ENCODE data around the gene SGMS2. TPM values are rescaled to one million over a fixed set of nuclear protein-coding genes. Genes with fewer than 3 reads are reported as not detected.

Gene SGMS2
- total and polyA plus RNA-seq, 12 donors: 2.3 to 36.9 (median 25.2) TPM

DNA sequence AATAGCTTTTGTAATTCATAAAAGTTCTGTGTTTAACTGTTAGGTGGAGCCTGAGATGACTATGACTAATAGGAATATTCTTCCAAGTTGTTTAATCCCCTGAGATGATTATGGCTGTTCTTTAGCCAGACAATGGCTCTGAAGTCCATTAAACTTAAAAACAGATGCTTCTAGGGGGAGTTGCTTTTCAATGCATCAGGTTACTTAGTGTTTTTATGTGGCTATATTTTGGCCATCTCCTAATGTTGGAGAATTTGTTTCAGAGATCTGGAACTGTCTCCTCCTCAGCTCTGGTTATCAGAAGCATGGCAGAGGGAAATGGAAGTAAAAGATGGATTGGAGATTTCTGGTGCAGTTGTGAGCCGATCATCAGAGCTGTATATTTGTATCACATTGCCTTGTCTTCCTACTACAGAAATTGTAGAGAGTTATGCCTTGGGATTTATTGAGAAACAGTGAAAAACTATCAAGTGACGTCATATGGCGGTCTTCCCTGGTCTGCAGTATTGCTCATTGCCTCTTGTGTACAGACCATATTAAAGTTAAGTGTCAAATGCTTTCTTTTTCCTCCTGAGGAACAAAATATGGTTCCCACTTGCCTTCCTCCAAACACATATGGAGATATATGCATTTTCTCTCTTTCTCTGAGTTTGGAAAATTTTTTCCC, 29.8 kb downstream of the SGMS2 start:
- TF ChIP-seq, protein P1, sequence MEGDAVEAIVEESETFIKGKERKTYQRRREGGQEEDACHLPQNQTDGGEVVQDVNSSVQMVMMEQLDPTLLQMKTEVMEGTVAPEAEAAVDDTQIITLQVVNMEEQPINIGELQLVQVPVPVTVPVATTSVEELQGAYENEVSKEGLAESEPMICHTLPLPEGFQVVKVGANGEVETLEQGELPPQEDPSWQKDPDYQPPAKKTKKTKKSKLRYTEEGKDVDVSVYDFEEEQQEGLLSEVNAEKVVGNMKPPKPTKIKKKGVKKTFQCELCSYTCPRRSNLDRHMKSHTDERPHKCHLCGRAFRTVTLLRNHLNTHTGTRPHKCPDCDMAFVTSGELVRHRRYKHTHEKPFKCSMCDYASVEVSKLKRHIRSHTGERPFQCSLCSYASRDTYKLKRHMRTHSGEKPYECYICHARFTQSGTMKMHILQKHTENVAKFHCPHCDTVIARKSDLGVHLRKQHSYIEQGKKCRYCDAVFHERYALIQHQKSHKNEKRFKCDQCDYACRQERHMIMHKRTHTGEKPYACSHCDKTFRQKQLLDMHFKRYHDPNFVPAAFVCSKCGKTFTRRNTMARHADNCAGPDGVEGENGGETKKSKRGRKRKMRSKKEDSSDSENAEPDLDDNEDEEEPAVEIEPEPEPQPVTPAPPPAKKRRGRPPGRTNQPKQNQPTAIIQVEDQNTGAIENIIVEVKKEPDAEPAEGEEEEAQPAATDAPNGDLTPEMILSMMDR (IDR thresholded peaks at IDR 0.05): no peak
- Histone ChIP-seq H3K36me3 (peaks cover 0 to 8% (median 0%) of the 10 kb centered on the region in 9 donors), H3K27me3 (no peaks in the 10 kb centered on the region), H3K4me3 (peak overlapping the region in 6 of 10 donors; percentile 5 to 41 (median 27)), H3K4me1 (peaks cover 3 to 68% (median 40%) of the 10 kb centered on the region in 9 donors), H3K27ac (peak overlapping the region; percentile 31 to 90 (median 74)), H3K9me3 (no peaks in the 10 kb centered on the region)
- ATAC-seq (peak in 7 of 8 donors; percentile 54 to 82 (median 70)), DNase-seq (no peak)
- 72 to 81% methylated on average over 3 of the region's 3 CpGs for WGBS, 2 donors
- intact Hi-C loops (cut with DNase I): no loop called here

- Histone ChIP-seq H3K27me3 (no peaks in the 10 kb centered on the region), H3K27ac (peak overlapping the region in 8 of 10 donors; percentile 5 to 90 (median 78)), H3K36me3 (peaks cover 0 to 18% (median 0%) of the 10 kb centered on the region in 9 donors), H3K4me3 (no peak overlapping the region), H3K9me3 (no peaks in the 10 kb centered on the region), H3K4me1 (peaks cover 3 to 70% (median 40%) of the 10 kb centered on the region in 9 donors)
- 45 to 54% methylated on average over 3 of the region's 3 CpGs for WGBS, 2 donors
- TF ChIP-seq, protein P1 (IDR thresholded peaks at IDR 0.05): no peak
- peak in 2 of 8 donors; percentile 51 to 58 for ATAC-seq
- intact Hi-C loops (cut with DNase I): no loop called here
- no peak for DNase-seq
Measured at GRCh38 chr4:107855723-107856122, 31.0 kb downstream of the SGMS2 start.

- intact Hi-C loops (cut with DNase I): no loop called here
- no peaks in the 10 kb centered on the region for H3K9me3 ChIP-seq
- no peak for ATAC-seq
- WGBS, 2 donors: 67 to 76% methylated on average over 1 of the region's 1 CpG
- DNase-seq: no peak
- H3K36me3 ChIP-seq: peaks cover 0 to 22% (median 0%) of the 10 kb centered on the region in 9 donors
- TF ChIP-seq, protein P1 (IDR thresholded peaks at IDR 0.05): no peak
- no peaks in the 10 kb centered on the region for H3K27me3 ChIP-seq
- H3K4me3 ChIP-seq: no peak overlapping the region
- peak overlapping the region in 6 of 10 donors; percentile 5 to 90 (median 78) for H3K27ac ChIP-seq
- H3K4me1 ChIP-seq: peaks cover 3 to 70% (median 40%) of the 10 kb centered on the region in 9 donors
Measured at GRCh38 chr4:107856901-107857300, 32.2 kb downstream of the SGMS2 start.

DNA sequence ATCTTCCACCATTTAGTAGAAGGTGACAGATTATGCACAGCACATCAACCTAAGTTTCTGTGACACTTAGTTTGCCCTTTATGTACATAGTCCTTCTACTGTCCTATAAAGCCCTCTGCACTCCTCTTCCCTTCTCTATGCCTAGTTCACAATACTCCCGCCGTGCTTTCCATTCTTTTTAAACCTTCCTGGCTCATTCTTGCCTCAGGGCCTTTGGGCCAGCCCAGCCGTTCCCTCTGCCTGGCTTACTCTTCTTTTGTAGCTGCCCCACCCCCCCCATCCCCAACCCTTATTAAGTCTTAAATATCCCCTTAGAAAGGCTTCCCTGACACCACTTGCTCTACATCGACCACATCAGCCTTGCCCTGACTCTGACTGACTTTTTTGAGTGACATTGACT, 33.0 kb downstream of the SGMS2 start:
- intact Hi-C loops (cut with DNase I): no loop called here
- TF ChIP-seq, protein P1 (IDR thresholded peaks at IDR 0.05): no peak
- Histone ChIP-seq H3K36me3 (peaks cover 0 to 22% (median 0%) of the 10 kb centered on the region in 9 donors), H3K27me3 (no peaks in the 10 kb centered on the region), H3K4me3 (no peak overlapping the region), H3K27ac (peak overlapping the region in 5 of 10 donors; percentile 21 to 51 (median 24)), H3K4me1 (peaks cover 3 to 70% (median 40%) of the 10 kb centered on the region in 9 donors), H3K9me3 (no peaks in the 10 kb centered on the region)
- ATAC-seq (no peak), DNase-seq (no peak)
- WGBS, 2 donors: 74 to 75% methylated on average over 4 of the region's 4 CpGs

Data from heart right ventricle (tissue), 16 donors.